Breast epithelium (tissue), 4 donors: Measurements from ENCODE around the gene CDH4. TPM values are rescaled to one million over a fixed set of nuclear protein-coding genes. Genes with fewer than 3 reads are reported as not detected.

Experiments
- DNase-seq, 2 donors: peaks; one replicate each; pipeline ENCODE4 v3.0.0-alpha.2; 2019; ENCODE audit warnings: low spot score in 2 of 2
- H3K27ac ChIP-seq, 2 donors: fragments of 200-600 bp; sonication (generic) in 1 of 2; one replicate each; pipeline ENCODE4 v1.5.1; 2016 to 2019; ENCODE audit warnings: mild to moderate bottlenecking in 1 of 2
- H3K27me3 ChIP-seq, 2 donors: fragments of 200-600 bp; sonication (generic) in 1 of 2; one replicate each; pipeline versions ENCODE4 v1.5.1 to v1.6.0; 2017 to 2019; ENCODE audit warnings: control low read depth in 1 of 2, mild to moderate bottlenecking in 1 of 2
- H3K36me3 ChIP-seq: fragments of 200-600 bp; one replicate; pipeline ENCODE4 v1.5.1; 2019
- H3K4me1 ChIP-seq, 2 donors: fragments of 200-600 bp; sonication (generic); one replicate each; pipeline ENCODE4 v1.5.1; 2016 to 2019; ENCODE audit warnings: control low read depth in 1 of 2
- H3K4me3 ChIP-seq, 3 donors: fragments of 200-600 bp; sonication (generic); 1 replicate in 2 of 3; 2 replicates in 1 of 3; pipeline ENCODE4 v1.5.1; 2016 to 2019; ENCODE audit warnings: mild to moderate bottlenecking in 3 of 3, moderate library complexity in 2 of 3
- H3K9me3 ChIP-seq, 2 donors: fragments of 200-600 bp; sonication (generic) in 1 of 2; one replicate each; pipeline ENCODE4 v1.5.1; 2016 to 2019; ENCODE audit warnings: control low read depth in 1 of 2
- POLR2A ChIP-seq: fragments of 450-650 bp; IDR thresholded peaks from one replicate; pipeline ENCODE4 v1.6.1; 2016; ENCODE audit warnings: antibody characterized with exemption, mild to moderate bottlenecking, moderate library complexity
- POLR2AphosphoS5 ChIP-seq, 3 donors: sonication (generic); formaldehyde crosslinking; IDR thresholded peaks; one replicate each; pipeline ENCODE4 v1.6.1; 2017; ENCODE audit warnings: antibody characterized with exemption in 3 of 3
- intact Hi-C: fragments of 100-400 bp; cut with DNase I; formaldehyde crosslinking; loops from one replicate; pipeline ENCODE4 v1.15.1; 2023; ENCODE audit warnings: low total_unique reads
- total RNA-seq, 3 donors: library from RNA; depleted of rRNA; stranded (reverse); fragments of >200 nt; gene quantifications; one replicate each; pipeline ENCODE4 v1.1.0, GENCODE V29; 2016
- TF ChIP-seq, protein P1 (sequence below), 3 donors: fragments of 450-650 bp; IDR thresholded peaks; one replicate each; pipeline ENCODE4 v1.5.1; 2016 to 2017; ENCODE audit warnings: antibody characterized with exemption in 3 of 3, mild to moderate bottlenecking in 3 of 3, moderate library complexity in 3 of 3

Gene CDH4
- total RNA-seq, 3 donors from 2014 or later = under 0.01 TPM; not detected in 2

DNA sequence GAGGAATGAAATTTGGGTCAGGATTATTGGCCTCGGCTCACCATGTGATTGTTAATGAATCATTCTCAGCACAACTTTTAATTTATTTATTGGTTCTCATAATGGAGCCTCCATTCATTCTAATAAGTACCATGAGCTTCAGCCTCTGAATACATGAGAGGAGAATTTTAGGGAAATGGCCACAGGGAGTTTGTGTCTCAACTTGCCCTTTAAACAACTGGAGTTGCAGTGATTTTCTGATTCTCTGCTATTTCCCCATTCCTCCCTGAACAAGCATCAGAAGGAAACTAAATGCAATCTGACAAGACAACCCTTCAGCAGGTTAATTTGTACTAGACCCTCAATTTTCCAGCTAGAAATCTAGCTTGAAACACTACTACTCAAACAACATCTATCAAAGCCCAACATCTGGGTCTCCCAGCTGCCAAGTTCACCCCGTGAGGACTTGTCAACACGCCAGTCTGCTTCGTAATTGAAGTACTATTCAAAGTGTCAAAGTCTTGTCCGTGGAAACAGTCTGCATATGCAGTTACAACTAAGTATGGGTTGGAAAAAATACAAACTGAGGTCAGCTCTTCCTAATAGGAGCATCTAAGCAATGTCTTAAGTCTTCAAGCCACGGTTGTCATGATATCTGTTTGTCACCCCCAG is 235.4 kb downstream of the CDH4 start:
- TF ChIP-seq POLR2A = no peak
- TF ChIP-seq, protein P1, sequence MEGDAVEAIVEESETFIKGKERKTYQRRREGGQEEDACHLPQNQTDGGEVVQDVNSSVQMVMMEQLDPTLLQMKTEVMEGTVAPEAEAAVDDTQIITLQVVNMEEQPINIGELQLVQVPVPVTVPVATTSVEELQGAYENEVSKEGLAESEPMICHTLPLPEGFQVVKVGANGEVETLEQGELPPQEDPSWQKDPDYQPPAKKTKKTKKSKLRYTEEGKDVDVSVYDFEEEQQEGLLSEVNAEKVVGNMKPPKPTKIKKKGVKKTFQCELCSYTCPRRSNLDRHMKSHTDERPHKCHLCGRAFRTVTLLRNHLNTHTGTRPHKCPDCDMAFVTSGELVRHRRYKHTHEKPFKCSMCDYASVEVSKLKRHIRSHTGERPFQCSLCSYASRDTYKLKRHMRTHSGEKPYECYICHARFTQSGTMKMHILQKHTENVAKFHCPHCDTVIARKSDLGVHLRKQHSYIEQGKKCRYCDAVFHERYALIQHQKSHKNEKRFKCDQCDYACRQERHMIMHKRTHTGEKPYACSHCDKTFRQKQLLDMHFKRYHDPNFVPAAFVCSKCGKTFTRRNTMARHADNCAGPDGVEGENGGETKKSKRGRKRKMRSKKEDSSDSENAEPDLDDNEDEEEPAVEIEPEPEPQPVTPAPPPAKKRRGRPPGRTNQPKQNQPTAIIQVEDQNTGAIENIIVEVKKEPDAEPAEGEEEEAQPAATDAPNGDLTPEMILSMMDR (IDR thresholded peaks at IDR 0.05) = no peak
- no peak for TF ChIP-seq POLR2AphosphoS5 (IDR thresholded peaks at IDR 0.05)
- peak overlapping the region in 1 of 2 donors; percentile 12 for H3K27ac ChIP-seq
- no peaks in the 10 kb centered on the region for H3K27me3 ChIP-seq
- no peak for DNase-seq
- no peaks in the 10 kb centered on the region for H3K36me3 ChIP-seq
- H3K4me1 ChIP-seq = no peaks in the 10 kb centered on the region
- no peak overlapping the region for H3K4me3 ChIP-seq
- H3K9me3 ChIP-seq = no peaks in the 10 kb centered on the region
- intact Hi-C loops = no loop called here

DNA sequence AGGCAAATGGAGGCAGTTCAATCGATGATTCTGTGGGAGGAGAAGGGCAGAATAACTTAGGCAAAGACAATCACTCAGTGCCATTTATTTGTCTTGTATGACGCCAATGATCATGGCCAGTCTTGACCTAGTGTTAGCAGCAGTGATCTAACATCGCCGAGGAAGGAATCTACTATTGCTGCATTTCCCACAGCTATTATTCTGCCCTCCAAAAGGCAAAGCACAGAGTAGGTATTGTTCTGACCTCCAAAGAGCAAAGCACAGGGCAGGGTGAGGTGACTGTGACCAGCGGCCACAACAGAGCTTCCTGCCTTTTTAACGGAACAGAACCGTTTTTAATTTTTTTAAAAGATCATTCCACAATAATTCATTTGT is 235.9 kb downstream of the CDH4 start:
- Histone ChIP-seq H3K27ac (peak overlapping the region in 1 of 2 donors; percentile 12), H3K4me1 (no peaks in the 10 kb centered on the region), H3K36me3 (no peaks in the 10 kb centered on the region), H3K27me3 (no peaks in the 10 kb centered on the region), H3K4me3 (no peak overlapping the region), H3K9me3 (no peaks in the 10 kb centered on the region)
- TF ChIP-seq, protein P1 (IDR thresholded peaks at IDR 0.05) = no peak
- TF ChIP-seq POLR2A = no peak
- intact Hi-C loops = loop anchor here (2.0 kb wide), 1 partner anchor 47 kb away; no protein-coding TSS in a partner anchor
- DNase-seq = no peak

DNA sequence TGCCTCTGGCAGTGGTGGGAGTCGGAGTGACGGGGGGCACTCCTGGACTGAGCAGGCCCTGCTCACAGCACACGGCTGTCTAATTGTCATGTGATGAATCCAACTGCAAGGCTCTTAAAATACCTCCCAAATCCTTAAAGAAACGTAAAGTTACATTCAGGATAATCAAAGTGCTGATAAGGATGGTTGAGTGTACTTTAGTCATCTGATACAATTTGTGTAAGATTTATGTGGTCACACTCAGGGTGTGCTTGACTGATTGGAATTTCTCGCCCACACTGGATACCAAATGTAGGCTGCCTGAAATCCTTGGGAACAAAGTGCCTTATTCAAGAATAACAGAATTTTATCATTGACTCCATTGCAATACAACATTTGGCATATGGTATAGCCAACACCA is 238.7 kb downstream of the CDH4 start:
- no peak for TF ChIP-seq POLR2A
- TF ChIP-seq POLR2AphosphoS5 (IDR thresholded peaks at IDR 0.05) = no peak
- TF ChIP-seq, protein P1 (IDR thresholded peaks at IDR 0.05) = no peak
- H3K36me3 ChIP-seq = no peaks in the 10 kb centered on the region
- no peaks in the 10 kb centered on the region for H3K4me1 ChIP-seq
- no peak overlapping the region for H3K27ac ChIP-seq
- no peaks in the 10 kb centered on the region for H3K27me3 ChIP-seq
- intact Hi-C loops = no loop called here
- H3K4me3 ChIP-seq = no peak overlapping the region
- H3K9me3 ChIP-seq = no peaks in the 10 kb centered on the region
- DNase-seq = no peak

DNA sequence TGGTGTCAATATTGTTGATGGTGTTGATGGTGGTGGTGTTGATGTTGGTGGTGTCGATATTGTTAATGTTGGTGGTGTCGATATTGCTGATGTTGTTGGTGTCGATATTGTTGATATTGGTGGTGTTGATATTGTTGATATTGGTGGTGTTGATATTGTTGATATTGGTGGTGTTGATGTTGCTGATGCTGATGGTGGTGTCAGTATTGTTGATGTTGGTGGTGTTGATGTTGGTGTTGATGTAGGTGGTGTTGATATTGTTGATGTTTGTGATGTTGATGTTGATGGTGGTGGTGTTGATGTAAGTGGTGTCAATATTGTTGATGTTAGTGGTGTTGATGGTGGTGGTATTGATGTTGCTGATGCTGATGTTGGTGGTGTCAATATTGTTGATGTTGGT is 240.0 kb downstream of the CDH4 start:
- no peaks in the 10 kb centered on the region for H3K4me1 ChIP-seq
- H3K9me3 ChIP-seq = no peaks in the 10 kb centered on the region
- H3K27me3 ChIP-seq = no peaks in the 10 kb centered on the region
- TF ChIP-seq, protein P1 (IDR thresholded peaks at IDR 0.05) = no peak
- TF ChIP-seq POLR2A = no peak
- no peak for TF ChIP-seq POLR2AphosphoS5 (IDR thresholded peaks at IDR 0.05)
- no peak overlapping the region for H3K4me3 ChIP-seq
- intact Hi-C loops = no loop called here
- DNase-seq = no peak
- H3K36me3 ChIP-seq = no peaks in the 10 kb centered on the region
- no peak overlapping the region for H3K27ac ChIP-seq

DNA sequence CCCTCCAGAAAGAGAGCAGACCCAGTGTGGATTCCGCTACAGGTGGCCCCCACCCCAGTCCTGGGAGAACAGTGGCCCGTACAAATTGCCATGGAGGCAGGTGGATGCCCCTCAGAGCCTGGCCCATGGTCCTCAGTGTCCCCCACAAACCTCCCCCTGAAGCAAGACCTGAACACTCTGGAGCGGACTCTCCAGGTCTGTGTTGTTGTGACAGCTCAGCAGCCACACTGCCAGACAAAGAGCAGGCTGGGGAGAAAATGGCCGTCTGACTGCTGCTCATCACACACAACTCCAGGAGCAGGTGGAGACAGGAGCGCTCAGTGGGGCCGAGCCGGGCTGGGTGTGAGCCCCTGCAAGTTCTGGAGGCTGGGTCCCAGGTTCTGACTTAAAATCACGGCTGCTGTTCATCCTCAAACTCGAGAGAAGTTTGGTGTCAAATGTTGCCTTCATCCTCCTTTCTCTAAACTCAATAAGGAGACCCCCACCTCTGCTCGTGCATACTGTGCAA is 241.8 kb downstream of the CDH4 start:
- no peaks in the 10 kb centered on the region for H3K27me3 ChIP-seq
- no peaks in the 10 kb centered on the region for H3K36me3 ChIP-seq
- TF ChIP-seq POLR2AphosphoS5 (IDR thresholded peaks at IDR 0.05) (no peak), POLR2A (no peak)
- TF ChIP-seq, protein P1 (IDR thresholded peaks at IDR 0.05) = no peak
- H3K4me1 ChIP-seq = no peaks in the 10 kb centered on the region
- DNase-seq = no peak
- no peaks in the 10 kb centered on the region for H3K9me3 ChIP-seq
- intact Hi-C loops = no loop called here
- H3K27ac ChIP-seq = no peak overlapping the region
- no peak overlapping the region for H3K4me3 ChIP-seq
